Activated naive CD4-positive, alpha-beta T cell (primary cell): ENCODE data around the gene MBP.

ENCODE experiments used
- DNase-seq, 4 experiments: peaks; one replicate each; lab custom pipeline; 2025; lab: John Stamatoyannopoulos, UW

The MBP gene

DNA sequence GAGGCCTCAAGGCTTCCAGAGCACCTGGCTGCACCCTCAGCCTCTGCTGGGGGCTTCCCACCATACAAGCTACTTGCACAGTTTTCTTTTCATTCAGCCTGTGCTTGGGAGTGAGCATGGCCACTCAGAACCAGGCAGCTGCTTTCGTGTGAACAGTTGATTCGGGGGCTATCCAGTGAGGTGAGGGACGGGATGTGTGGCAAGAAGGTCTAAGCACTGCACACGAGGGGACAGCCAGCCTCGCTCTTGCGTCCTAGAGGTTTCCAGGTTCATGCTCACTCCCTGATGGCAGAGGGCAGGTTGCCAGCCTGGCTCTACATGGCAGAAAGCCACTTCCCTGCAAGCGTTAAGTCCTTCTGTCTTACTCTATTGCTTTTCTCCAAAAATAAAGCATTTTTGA is 146.2 kb downstream of the MBP start:
- DNase-seq, result no peak

DNA sequence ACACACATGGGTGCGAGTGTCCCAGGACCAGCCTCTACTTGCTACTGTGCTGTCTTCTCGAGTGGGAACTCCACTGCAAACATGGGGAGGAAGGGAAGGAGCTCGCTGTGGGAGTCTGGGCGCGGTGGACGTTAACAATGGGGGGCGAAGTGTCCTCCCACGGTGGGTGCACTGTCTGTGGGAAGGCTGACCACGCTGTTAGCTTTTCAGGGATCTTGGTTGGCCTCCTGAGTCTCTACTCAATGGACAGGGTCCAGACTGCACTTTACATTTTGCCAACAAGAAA is 146.7 kb downstream of the MBP start:
- DNase-seq, result no peak

DNA sequence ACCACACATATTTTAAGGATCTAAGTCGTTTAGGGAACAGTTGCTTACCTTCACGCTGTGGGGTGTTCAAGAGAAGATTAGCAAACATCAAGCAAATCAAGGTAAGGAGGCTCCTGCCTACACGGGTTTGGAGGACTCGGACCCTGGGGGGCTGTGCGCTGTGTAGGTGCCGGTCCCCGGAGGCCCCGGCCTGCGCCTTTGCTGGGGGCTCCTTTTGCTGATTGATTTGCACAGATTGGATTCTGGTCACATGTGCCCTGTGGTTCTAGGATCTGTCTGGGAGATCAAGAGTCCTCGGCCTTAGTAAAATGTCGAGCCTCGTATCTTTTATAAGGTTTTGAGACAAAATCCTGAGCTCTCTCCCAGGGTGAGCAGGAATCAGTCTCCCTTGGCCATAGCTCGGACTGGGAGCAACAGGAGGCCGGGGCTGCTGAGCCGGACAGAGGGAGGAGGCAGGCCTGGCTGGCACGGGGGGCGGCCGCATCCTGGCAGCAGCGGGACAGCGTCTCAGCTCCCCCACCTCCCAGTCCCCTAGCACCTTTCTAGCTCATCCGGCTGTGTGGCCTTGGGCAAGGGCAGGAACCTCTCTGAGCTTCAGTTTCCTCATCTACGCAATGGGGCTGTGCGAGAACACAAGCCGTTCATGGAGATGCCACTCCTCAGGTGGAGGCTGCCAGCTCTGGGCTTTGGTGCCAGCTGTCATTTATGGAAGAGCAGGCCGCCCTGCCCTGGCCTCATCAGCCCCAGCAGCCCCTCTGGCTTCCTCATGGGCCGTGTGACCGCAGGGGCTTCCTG is 147.2 kb downstream of the MBP start:
- DNase-seq, result no peak

DNA sequence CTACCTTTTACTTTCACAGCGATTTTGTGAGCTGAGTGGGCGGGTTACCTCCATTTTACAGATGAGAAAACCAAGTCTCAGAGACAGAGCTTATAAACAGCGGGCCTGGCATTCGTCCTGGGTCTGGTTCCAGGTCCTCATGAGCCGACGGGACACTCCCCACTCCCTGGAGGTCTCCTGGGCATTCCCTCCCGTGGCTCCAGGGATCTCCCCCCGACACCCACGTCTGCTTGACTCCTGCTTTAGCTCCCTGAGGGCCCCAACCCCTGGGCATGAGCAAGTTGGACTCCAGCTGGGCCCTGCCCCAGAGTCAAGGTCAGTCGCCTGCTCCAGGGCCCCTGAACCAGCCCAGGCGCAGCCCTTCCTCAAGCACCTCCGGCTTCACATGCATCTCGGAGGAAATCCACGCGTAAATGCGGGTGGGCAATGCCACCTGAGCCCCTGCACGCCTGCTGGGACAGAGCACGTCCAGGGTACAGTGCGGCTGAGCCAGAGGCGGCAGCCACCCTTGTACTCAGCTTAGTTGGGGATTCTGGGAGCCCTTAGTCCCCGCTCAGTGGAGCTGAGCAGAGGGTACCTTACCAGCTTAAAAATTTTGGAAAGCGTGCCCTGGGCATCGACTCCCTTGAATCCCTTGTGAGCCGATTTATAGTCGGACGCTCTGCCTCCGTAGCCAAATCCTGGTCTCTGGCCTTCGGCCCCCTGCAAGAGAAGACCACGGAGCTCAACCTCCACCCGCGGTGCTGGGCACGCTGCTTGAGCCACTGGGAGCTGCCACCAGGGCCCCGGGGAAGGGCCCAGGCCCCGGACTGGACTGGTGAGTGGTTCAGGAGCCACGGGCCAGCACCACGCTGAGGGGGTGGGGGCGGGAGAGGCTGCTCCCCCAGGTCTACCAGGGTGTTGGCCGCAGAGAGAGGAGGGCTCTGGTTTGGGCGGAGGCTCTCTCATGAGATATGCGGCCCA is 148.1 kb downstream of the MBP start:
- DNase-seq, result no peak

DNA sequence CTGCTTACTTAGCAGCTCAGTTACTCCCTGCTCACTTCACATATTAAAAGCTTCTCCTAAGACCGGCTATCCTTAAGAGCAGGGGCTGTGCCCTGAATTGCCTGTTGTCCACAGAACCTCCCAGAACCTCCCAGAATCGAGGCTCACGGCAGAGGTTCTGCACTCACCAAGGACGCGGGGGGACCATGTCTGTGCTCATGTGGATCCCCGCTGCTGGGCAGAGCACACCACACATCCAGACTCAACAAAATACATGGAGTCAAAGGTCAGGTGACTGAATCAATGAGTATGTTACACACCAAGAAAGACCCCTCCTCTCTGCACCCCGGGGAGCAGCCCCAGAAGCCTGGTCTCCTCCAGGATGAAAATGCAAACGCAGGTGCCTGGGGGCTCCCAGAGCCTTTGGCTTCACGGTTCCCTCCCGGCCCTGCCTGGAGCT is 149.0 kb downstream of the MBP start:
- no peak for DNase-seq

DNA sequence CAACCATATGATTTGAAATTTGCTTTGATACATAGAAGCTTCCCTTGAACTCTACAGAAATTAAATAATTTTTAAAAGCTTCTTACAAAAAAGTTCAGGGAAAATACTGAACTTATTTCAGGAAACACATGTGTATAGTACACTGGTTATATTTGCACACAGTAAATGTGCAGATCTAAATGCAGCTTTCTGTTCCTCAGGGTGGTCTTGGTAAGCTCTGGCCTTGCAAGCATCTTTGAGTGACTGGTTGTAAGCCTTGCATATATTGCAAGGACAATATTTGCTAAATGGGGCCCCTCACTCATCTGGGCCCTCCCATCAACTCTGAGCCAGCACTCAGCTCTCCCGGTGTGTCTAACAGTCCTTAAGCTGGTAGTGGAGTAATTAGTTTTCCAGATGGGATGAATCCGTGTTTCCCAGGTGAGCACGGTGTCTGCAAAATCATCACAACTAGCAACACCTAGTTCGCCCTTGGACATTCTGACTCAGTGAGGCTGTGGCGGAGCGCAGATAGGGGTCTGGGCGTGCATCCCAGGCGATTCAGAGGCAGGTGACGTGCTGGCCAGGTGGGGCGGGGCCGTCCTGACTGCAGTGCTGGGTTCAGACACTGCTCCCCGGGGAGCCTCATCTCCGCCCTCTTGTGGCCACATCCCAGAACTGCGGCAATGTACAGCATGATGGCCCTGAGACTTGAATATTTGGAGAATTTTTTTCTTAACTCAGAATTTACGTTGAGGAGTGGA is 149.6 kb downstream of the MBP start:
- DNase-seq, result peak; percentile 45 to 84 (median 76)

DNA sequence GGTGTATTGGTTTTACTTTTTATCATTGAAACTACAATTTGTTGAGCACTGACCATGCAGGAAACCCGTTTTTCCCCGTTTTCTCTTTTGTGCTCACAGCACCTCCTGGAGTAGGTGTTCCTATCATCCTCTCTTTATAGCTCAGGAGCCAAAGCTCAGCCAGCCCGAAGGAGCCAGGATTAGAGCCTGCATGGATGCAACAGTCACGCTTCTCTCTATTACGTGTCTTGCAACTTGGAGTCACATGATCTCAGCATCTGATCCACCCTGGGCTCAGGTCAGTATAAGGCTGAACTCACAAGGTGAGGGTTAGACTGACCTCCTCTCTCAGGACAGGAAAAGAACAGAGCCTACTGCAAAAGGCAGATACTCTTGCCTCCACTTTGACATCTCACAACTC is 150.5 kb downstream of the MBP start:
- no peak for DNase-seq

DNA sequence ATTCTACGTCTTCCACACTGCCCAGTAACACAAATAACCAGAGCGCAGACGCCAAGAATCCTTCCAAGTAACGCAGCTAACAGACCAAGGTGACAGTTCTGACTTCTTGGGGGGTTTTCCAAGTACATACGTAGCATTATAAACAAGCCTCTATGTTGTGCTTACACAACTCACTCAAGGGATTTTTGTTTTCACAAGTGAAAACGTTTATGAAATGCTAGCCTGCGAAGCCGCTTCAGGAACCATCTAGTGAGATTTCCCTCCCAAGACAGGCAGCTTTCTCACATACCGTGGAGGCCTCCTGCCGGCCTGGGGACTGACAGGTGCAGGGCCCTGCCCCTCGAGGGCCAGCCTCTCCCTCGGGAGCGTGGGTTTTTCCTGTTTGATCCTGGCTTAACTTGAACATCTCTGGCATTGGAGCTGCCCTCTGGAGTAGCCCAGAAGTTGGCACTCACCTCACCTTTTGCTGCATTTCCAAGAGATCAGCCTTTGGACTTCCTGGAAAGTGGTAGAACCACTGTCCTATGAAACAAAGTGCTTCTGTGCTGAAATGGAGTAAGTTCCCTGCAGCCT is 151.1 kb downstream of the MBP start:
- DNase-seq, result no peak

DNA sequence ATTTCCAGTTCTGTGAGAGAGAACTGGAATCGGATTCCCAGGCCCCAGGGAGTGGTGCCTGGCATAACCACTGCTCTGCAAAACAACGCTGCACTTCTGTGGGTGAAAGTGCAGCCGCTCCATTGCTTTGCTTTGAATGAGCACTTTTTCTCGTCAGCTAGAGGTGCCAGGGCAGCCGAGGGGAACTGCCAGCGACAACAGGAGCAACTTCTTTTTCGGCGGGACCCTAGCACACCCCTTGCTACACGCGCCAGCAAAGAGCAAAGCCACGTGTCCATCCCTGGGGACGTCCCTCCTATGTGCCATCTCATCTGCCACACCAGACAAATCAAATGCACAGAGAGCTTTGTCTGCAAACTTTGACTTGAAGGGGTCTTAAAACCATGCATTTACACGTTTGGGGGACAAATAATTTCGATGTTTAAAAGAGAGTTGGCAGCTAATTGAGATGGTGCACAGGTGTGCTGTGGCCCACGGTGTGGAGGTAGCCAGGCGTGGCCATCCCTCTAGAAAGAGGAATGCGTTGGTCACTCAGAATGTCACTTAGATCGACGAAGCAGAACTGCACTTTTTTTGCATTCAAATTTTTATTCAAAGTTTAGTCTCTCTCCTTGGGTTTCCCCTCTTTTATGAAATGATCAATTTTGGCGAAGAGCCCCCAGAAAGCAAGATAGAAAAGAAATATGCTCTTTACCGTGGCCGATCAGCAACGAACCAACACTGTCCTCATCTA is 151.8 kb downstream of the MBP start:
- DNase-seq, result no peak

DNA sequence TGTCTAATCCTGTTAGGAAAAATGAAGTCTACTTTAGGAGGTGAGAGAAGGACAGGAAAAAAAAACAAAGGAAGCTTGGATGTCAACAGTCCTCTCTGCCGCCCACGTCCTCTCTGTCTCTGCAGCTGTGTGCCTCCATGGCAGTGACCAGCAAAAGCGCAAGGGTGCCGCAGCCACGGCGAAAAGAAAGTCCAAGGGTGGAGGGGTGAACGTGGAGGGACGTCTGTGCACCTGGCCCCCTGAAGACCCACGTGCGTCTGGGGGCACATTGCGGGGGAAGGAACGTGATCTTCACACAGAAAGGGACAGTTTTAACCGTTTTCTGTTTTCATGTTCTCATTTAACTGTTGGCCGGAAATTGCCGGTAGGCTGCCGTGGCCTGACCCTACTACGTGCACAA is 152.7 kb downstream of the MBP start:
- DNase-seq, result no peak

DNA sequence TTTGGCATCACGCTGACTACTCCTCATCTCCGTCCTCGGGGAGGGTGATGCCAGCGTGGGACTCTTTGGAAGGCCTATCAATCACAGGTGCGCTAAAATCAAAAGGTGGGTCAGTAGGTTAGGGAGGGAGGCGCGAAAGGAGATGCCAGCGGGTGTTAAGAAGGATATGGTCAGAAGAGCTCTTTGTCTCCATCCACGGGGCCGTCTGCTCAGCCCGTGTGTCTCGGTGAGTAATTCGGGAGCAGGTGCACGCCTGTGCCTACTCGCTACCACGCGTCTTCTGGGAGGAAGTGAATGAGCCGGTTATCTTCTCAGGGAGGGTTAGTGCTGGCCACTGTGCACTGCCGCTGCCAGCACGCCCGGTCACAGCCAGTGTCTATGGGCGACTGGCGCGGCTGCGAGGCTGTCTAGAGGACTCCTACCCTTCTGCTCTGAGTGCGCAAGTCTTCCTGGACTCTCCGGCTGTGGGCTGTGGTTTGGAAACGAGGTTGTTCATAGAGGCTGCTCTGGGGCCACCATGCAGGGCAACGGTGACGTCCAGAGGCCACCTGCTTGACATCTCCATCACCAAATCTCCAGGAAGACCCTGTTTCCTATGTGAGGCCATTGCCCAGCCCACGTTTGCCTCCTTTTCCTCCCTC is 153.4 kb downstream of the MBP start:
- no peak for DNase-seq

DNA sequence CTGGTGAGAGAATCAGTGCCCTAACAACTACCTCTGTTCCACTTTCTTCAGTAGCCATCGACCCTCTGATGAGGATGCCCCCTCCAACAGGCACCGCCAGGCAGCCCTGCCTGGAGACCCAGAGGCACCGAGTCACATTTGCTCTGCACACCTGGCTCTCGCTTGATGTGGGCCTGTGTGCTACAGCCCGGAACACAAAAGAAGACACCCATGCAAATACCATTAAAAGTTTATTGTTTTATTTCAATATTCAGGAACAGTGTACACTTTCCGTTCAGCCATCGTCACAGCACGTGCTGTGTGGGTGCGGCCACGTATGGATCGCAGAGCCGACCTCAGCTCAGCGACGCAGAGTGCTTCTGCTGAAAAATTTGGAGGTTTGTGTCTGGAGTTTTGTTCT is 154.0 kb downstream of the MBP start:
- DNase-seq, result no peak

DNA sequence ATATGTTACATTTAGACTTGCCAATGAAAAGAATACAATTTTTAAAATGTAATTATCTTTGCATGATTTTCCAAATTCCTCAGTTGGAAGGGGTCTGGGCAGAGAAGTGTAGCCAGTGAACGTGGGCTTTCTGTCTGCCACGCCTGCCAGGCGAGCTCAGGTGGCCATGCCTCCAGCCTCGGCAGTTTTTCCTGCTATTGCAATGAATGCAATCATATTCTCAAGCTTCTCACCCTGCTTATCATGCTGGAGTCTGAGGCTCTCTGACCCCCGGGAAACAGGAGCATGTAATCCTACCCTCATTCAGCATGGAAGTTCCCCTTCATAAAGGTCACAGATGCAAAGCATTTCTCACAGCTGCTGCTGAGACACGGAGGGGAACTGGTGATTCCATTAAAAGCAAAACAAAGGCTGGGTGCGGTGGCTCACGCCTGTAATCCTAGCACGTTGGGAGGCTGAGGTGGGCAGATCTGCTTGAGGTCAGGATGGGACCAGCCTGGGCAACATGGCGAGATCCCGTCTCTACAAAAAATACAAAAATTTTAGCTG is 154.8 kb downstream of the MBP start:
- no peak for DNase-seq

DNA sequence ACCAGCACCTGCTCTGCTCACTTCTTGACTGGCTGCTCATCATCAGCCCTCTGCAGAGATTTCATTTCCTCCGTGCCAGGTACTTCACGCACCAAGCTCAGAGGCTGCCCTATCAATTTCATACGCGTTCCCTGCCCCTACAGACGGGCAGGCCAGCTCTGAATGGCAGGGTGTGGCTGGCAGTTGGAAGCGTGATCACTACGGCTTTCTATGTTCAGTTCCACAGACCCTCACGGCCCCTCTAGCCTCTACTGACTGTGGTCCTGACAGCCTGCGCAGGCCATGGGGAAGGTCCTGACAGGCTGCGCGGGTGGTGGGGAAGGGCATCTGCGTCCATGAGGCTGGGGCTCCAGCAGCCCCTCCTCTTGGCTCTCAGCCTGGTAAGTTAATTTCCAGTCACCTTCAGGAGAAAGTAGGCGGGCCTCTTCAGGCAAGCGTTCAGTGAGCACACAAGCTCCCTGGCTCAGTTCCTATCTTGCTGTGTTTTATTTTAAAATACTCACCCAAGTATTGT is 155.4 kb downstream of the MBP start:
- no peak for DNase-seq

DNA sequence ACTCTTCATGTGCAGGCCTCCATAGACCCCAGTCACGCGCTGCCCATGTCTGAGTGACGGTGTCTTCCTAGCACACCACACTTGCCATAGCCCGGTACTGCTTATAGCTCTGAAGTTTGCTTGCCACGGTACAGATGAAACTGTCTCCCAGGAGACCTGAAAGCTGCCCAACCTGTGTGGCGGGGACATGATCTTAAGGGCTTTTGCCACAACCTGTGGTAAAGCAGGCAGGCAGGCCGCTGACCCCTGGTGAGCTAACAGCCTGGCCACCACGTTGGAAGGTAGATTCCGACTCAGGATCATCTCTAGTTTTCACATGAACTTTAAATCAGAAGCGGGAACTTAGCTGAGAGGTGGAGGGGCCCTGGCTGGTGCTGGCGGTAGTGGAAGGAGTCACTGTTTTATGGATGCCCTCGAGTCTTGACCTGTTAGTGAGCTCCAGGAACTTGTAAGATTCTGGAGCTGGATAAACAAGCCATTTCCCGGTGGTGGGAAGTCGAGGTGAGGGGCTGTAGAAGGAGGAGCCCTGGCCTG is 156.9 kb downstream of the MBP start:
- DNase-seq, result no peak

DNA sequence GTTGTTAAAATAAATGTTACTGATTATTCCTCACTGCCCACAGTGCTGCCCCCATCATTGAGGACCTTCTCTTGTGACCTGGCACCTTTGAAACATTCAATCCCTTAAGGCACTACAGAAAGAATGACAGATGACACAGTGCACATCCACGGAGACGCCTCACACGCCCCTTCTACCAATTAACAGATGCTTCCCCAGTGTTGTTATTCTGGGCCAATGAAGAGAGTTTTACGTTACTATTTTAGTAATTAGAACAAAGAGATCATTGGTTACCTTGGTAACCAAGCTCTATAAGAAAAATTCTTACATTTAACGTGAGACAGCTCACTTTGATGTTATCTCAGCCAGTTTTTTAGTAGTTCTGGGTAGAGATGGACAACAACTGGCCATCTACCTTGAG is 158.2 kb downstream of the MBP start:
- no peak for DNase-seq

DNA sequence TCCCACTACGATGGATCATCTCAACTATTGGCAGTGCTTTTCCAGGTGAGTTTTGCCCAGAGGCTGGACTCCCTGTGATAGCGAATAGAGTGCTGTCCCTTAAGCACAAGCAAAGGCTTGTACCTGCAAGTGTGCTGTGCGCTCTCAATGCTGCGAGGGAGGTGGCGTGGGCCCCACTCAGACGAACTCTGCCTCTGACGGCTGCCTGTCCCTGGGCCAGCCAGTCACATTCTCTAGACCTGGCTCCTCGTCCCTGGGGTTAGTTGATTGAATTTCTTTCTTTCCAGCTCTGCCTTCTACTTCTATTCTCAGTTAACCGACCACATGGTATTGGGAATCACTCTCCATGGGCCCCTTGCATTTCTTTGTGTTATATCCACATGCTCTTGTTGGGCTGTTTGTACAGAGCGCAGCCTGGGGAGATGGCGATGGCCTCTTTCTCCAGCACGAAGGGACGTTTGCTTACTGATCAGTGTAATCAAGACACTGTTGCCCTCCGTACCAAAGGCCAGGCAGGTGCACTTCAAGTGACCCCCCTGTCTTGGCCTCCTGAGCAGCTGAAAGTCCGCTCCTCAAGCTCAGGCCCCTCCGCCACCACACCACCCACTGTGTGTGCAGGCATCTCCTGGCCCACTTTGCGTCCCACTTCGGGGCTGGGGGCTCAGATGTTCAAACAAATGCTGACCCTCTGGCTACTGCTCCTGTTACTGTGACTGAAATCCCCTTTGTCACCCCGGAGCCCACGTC is 158.9 kb downstream of the MBP start:
- no peak for DNase-seq

DNA sequence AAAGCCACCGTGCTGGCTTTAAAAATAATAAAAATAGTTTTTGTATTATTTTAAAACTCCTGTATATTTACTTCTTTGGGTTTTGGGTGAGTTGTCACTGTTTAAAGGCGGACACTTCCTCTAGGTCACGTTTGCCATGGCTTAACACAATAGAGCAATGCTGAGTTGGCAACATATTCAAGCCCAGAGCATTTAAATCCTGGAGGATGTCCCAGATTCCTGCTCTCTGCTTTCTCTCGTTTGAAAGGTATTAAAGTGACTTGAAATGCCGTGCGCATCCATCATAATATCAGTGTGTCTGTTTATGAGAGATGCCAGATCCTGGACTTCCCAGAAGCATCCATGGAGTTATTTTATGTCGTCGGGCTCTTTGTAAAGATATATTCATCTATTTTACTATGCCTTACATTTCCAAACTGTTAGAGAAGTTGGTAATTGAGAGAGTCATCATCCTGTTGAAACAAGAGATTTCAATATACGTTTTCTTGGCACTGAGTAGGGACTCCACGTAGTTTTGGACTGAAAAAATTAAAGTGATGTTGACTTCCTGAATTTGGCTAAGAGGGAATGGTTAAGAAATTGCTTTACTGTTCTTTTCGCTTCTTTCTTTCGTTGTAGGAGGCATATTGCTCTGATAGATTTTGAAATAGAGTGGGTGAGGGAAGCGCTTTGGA is 159.6 kb downstream of the MBP start:
- DNase-seq, result no peak

DNA sequence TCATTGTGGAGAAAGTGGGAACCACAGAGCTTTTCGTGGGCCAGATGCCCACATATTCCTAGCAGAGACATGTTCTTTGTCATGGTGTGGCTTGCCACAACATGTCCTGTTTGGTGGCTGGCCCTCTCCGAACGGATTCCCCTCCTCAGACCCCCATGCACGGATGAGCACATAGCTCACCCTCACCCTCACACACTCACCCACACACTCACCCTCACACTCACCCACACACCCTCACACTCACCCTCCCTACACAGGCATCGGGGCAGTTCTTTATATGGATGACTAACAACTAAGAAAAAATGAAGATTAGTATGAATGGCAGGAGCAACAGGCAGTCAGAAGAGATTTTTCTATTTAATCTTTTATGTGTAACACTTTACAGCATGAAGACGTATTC is 160.3 kb downstream of the MBP start:
- DNase-seq, result no peak
